HS-5 (cell line): Measurements from ENCODE around the gene FAM81B.
"Not testable (repeated sequence)": the region's sequence is repeated elsewhere in the genome, so short reads cannot be mapped to it uniquely, and the experiment has no call there.

Experiments used
- DNase-seq: peaks from one replicate; pipeline ENCODE4 v3.0.0-alpha.2; 2012; ENCODE audit warnings: low read depth

The FAM81B gene

GRCh38 chr5:95390812-95391492, at the start of gene FAM81B:
Gene FAM81B, plus strand, starts transcription at chr5:95391366. Its CDS starts 24 bp downstream, at chr5:95391390.
- no peak for DNase-seq

- not testable (repeated sequence) for DNase-seq
Measured at GRCh38 chr5:95341444-95341843, 49.7 kb upstream of the FAM81B start.

DNA sequence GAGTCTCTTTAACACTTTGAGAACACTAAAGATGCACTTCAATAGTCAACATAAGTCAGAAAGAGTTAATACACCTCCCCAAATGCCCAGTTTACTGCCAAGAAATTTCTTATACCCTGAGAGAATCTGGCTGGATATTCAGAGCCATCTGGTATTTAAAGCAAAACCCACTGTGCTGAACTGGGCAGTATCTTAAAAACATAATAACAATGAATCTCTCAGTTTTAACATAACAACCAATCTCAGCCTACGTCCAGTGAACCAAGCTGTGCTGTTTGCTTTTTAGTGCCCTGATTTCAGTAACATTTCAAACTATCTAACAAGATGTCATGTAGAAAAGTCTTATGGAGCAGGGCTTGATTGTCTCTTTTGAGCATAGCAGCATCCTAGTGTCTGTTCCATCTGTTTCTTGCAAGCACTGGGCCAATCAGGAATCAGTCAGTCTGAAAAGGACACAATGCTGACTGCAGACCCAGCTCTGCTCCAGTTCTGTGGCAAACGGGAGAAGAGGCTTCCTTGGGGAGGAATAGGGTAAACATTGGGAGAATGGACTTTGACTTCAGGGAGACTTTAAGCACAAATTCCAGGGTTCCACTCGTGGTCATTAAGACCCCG, 43.6 kb upstream of the FAM81B start:
- DNase-seq, result no peak

GRCh38 chr5:95350631-95351030, 40.5 kb upstream of the FAM81B start:
- DNase-seq, result no peak

- DNase-seq, result no peak
Measured at GRCh38 chr5:95352691-95353090, 38.5 kb upstream of the FAM81B start.

GRCh38 chr5:95358320-95358719, 32.8 kb upstream of the FAM81B start:
- DNase-seq, result no peak

GRCh38 chr5:95358848-95359247, 32.3 kb upstream of the FAM81B start:
- DNase-seq, result no peak

- DNase-seq, result not testable (repeated sequence)
Measured at GRCh38 chr5:95360667-95361066, 30.5 kb upstream of the FAM81B start.

DNA sequence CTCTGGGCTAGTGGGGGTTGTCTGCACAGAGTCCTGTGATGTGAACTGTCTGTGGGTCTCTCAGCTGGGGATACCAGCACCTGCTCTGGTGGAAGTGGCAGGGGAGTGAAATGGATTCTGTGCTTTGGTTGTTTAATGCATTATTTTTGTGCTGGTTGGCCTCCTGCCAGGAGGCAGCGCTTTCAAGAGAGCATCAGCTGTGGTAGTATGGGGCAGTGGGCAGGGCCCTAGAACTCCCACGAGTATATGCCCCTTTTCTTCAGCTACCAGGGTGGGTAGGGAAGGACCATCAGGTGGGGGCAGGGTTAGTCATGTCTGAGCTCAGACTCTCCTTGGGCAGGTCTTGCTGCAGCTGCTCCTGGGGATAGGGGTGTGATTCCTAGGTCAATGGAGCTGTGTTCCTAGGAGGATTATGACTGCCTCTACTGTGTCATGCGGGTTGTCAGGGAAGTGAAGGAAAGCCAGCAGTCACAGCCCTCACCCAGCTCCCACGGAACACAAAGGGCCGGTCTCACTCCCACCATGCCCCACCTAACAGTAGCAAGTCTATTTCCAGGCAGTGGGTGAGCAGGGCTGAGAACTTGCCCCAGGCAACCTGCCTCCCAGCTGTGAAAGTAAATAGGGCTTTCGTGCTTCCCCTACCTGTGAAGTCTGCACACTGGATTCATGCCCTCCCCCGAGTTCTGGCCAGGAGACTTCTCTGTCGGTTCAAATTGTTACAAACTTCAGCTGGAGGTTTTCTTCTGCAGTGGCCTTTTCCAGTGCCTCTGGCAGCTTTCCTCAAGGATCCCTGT, 25.7 kb upstream of the FAM81B start:
- no peak for DNase-seq

GRCh38 chr5:95369782-95370181, 21.4 kb upstream of the FAM81B start:
- no peak for DNase-seq

DNA sequence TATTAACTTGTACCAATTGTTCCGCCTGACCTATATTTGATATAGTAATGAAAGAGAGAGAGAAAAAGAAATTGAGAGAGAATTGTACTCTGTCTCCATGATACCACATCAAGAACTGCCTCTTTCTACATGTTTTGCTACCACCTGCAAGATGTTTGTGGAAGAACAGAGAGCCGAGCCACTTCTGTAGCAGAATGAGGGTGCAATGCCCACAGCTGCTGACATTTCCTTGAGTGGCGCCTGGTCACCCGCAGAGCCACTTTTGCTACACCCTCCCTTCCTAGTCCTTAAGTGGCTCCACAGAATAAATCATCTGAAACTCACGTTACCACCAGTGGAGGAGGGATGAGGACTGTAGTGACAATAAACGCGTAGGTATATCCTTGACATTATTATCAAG, 17.1 kb upstream of the FAM81B start:
- no peak for DNase-seq

DNA sequence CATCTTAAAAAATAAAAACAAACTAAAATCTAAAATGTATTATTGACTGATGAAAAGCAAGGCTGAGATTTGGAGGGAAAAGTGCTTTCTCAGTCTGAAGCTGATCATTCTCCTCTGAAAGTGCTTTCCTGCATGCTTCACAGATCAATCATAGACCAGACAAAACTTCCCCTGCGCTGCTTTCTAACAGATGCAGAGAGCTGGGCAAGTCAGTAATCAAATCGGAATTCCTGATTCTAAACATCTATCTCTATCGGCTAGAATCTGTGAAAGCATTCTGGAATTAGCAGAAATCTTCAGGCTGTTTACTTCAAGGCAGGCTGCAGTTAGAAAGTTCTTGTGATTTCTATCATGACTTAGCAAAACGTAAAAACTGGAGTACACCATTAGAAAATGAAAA, 15.6 kb upstream of the FAM81B start:
- DNase-seq, result peak; percentile 20

GRCh38 chr5:95379133-95379532, 12.0 kb upstream of the FAM81B start:
- DNase-seq, result no peak

- DNase-seq, result no peak
Measured at GRCh38 chr5:95380103-95380628, 11.0 kb upstream of the FAM81B start.

GRCh38 chr5:95382801-95383200, 8.4 kb upstream of the FAM81B start:
- no peak for DNase-seq

- DNase-seq, result no peak
Measured at GRCh38 chr5:95384485-95385213, 6.5 kb upstream of the FAM81B start.

DNA sequence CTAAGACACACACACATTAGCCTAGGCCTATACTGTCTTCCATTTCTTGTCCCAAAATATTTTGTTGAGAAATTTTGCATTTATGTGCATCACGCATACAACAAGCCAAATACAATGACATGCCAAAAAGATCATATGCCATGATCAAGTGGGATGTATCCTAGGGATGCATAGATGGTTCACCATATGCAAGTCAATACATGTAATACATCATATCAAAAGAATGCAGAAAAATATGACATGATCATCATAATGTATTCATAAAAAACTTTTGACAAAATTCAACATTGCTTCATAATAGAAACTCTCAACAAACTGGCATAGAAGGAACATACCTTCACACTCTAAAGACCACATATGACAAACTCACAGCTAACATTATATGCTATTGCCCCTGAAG, 5.8 kb upstream of the FAM81B start:
- DNase-seq, result no peak

- not testable (repeated sequence) for DNase-seq
Measured at GRCh38 chr5:95391965-95392364, 799 bp downstream of the FAM81B start.

DNA sequence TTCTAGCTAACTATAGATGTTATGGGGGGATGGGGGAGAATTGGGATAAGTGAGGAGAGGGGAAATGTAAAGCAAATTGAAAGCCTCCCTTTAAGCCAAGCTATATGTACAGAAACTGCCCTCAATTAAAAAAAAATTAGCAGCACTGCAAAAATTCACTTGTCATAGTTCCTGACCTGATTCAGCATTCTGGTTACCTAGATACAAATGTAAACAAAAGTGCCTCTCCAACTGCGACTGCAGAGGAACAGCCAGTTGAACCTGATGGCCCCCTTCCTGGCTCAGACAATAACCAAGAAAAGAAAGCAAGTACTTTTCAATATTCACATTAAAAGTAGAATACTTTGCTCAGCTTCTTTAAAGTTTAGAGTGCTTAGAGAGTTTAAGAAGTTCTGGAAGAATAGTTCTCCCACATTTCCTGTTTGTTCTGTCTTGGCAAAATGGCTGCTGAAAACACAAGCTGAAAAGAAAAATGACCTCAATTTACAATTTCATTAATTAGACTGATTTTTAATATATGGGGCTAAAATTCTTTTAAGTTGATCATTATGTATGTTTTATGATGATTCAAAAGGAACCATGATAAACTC, 1.5 kb downstream of the FAM81B start:
- no peak for DNase-seq

DNA sequence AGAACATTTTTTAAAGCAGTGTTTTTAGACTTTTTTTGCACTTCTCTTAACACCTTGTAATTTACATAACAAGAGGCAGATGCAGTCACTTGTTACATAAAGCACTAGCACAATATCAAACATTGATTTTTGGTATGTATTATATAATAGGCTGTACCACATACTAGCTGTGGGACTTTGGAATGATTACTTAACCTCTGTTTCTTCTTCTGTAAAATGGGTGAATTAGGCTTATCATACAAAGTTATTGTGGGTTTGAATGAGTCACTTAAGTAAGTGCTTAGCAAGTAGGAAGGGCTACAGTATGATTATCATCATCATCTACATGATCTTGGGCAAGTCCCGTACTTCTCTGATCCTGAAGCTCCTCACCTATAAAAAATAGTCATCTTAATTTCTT, 2.1 kb downstream of the FAM81B start:
- DNase-seq, result no peak

DNA sequence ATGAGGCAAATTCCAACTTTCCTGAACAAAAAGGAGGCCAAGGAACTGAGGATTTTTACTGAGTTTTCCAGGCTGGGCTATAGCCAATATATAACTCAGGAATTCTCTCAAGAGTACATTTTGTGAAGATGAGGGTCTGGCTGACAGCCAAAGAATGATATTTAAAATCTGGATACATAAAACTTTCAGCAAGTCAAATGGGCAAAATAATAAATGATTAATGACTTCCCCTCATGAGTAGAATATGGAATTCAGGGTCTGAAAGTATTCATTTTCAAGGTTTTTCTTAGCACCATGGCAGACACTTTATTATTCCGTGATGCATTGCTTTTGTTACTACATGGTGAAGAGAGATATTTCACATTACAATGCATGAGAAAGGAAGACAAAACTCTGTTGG, 7.8 kb downstream of the FAM81B start:
- no peak for DNase-seq

- no peak for DNase-seq
Measured at GRCh38 chr5:95401626-95402025, 10.5 kb downstream of the FAM81B start.
